Thoracic aorta (tissue), 2 donors: ENCODE results near the gene C15orf40. TPM values are rescaled to one million over a fixed set of nuclear protein-coding genes. Genes with fewer than 3 reads are reported as not detected.

Experiments
- ATAC-seq: fragments of 150-250 bp; one replicate; pipeline ENCODE4 v1.8.0; 2017; ENCODE audit warnings: low read depth; ENCODE audit not compliant: insufficient number of reproducible peaks, low FRiP score
- DNase-seq: peaks from one replicate; pipeline ENCODE4 v3.0.0-alpha.2; 2020; ENCODE audit warnings: low spot score
- H3K27ac ChIP-seq, 2 donors: fragments of 200-600 bp; sonication (generic); 1 replicate in 1 of 2; 2 replicates in 1 of 2; pipeline ENCODE4 v1.5.1; 2016; ENCODE audit warnings: mild to moderate bottlenecking in 2 of 2, moderate library complexity in 2 of 2
- H3K27me3 ChIP-seq: fragments of 200-600 bp; sonication (generic); replicated peaks from 2 replicates; pipeline ENCODE4 v1.6.0; 2016; ENCODE audit warnings: mild to moderate bottlenecking; ENCODE audit not compliant: insufficient read depth
- H3K36me3 ChIP-seq: fragments of 200-600 bp; sonication (generic); one replicate; pipeline ENCODE4 v1.5.1; 2016
- H3K4me1 ChIP-seq, 2 donors: fragments of 200-600 bp; sonication (generic); 1 replicate in 1 of 2; 2 replicates in 1 of 2; pipeline versions ENCODE4 v1.5.1 to v1.6.0; 2016; ENCODE audit warnings: low read depth in 2 of 2, mild to moderate bottlenecking in 1 of 2; ENCODE audit not compliant: control insufficient read depth in 1 of 2
- H3K4me3 ChIP-seq: fragments of 200-600 bp; sonication (generic); 2 replicates; pipeline ENCODE4 v1.5.1; 2016; ENCODE audit warnings: mild to moderate bottlenecking
- H3K9me3 ChIP-seq: fragments of 200-600 bp; sonication (generic); 2 replicates; pipeline ENCODE4 v1.5.1; 2016
- CTCF ChIP-seq: fragments of 200-600 bp; sonication (generic); IDR thresholded peaks from one replicate; pipeline ENCODE4 v1.5.1; 2019; ENCODE audit warnings: antibody characterized with exemption
- total RNA-seq, 2 donors: library from RNA; depleted of rRNA; stranded (reverse); fragments of >200 nt; gene quantifications; one replicate each; pipeline versions ENCODE4 v1.1.0 to v1.2.3, GENCODE V29; 2016

Gene C15orf40
- total RNA-seq, 2 donors from 2014 or later: 10.2 to 16.7 TPM

DNA sequence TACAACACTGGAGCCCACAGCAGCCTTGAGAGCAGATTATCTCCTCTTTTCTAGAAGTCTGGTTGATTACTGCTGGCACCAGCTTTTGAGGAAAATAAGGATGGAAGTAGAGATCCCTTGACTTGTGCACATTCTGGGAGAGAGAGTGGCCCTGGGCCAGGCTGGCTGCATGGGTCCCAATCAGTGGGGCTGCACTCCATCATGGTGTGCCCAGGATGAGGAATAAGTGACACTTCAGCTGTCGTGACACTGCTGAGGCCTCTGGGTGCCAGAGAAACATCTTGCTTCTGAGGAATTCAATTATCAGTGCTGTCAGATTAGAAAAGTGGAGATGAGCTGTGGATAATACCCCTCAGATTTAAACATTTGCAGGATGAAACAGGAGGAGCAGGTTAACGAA is 16.4 kb downstream of the C15orf40 start:
- Histone ChIP-seq H3K4me1 (no peaks in the 10 kb centered on the region), H3K9me3 (no peaks in the 10 kb centered on the region), H3K27ac (no peak overlapping the region), H3K36me3 (no peaks in the 10 kb centered on the region), H3K27me3 (no peaks in the 10 kb centered on the region), H3K4me3 (no peak overlapping the region)
- DNase-seq: no peak
- TF ChIP-seq CTCF: no peak
- no peak for ATAC-seq

- H3K27ac ChIP-seq: no peak overlapping the region
- H3K4me1 ChIP-seq: no peaks in the 10 kb centered on the region
- no peaks in the 10 kb centered on the region for H3K27me3 ChIP-seq
- H3K4me3 ChIP-seq: no peak overlapping the region
- H3K9me3 ChIP-seq: no peaks in the 10 kb centered on the region
- no peak for TF ChIP-seq CTCF
- DNase-seq: no peak
- no peak for ATAC-seq
- H3K36me3 ChIP-seq: peaks cover 9% of the 10 kb centered on the region
Observed at GRCh38 chr15:82993144-82993543, 18.3 kb downstream of the C15orf40 start.

DNA sequence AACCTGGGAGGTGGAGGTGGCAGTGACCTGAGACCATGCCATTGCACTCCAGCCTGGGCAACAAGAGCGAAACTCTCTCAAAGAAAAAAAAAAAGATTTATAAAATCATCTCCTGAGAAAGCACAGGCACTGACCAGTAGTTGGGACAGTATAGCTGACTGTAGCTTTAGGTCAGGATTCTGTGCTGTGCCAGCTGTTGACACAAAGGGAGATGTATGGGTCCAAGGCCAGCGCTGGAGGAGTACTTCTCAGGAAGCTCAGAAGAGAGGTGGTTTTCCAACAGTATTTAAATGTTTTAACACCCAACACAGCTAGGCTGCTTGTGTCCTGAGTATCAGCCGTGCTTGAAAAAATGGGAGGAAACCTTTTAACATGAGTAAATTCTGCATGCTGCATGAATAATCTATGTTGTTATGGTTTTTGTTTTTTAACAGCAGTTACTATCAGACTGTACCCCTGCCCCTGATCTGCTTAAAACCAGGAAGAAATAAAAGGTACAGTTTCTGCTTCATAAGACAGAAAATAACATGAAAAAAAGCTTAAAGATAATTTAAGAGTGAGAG is 18.9 kb downstream of the C15orf40 start:
- H3K4me1 ChIP-seq: peaks cover under 1 to 3% of the 10 kb centered on the region in 2 donors
- H3K36me3 ChIP-seq: peaks cover 9% of the 10 kb centered on the region
- no peak for TF ChIP-seq CTCF
- H3K27ac ChIP-seq: no peak overlapping the region
- ATAC-seq (no peak), DNase-seq (no peak)
- H3K9me3 ChIP-seq: no peaks in the 10 kb centered on the region
- no peaks in the 10 kb centered on the region for H3K27me3 ChIP-seq
- no peak overlapping the region for H3K4me3 ChIP-seq

- ATAC-seq (peak; percentile 32), DNase-seq (no peak)
- Histone ChIP-seq H3K36me3 (peaks cover 9% of the 10 kb centered on the region), H3K27me3 (no peaks in the 10 kb centered on the region), H3K9me3 (no peaks in the 10 kb centered on the region), H3K27ac (peak overlapping the region; percentile 24 to 68), H3K4me1 (peaks cover 12 to 14% of the 10 kb centered on the region in 2 donors), H3K4me3 (peak overlapping the region; percentile 70)
- no peak for TF ChIP-seq CTCF
Observed at GRCh38 chr15:82986442-82986780, 25.0 kb downstream of the C15orf40 start.

- ATAC-seq (peak; percentile 98), DNase-seq (peak; percentile 89)
- H3K27ac ChIP-seq: peak within 1 kb of the TSS; percentile 24 to 68
- peaks cover 12 to 14% of the 10 kb centered on the region in 2 donors for H3K4me1 ChIP-seq
- H3K36me3 ChIP-seq: peaks cover 9% of the 10 kb centered on the region
- no peaks in the 10 kb centered on the region for H3K27me3 ChIP-seq
- no peaks in the 10 kb centered on the region for H3K9me3 ChIP-seq
- no peak for TF ChIP-seq CTCF
- peak within 1 kb of the TSS; percentile 70 for H3K4me3 ChIP-seq
Observed at GRCh38 chr15:82985688-82986441, 25.6 kb downstream of the C15orf40 start, which contains the start of gene RAMAC. RAMAC (plus strand) TSS chr15:82986210; CDS start chr15:82989019, 2,809 bp downstream.
